ENCODE results near the gene EFCAB8. TPM values are rescaled to one million over a fixed set of nuclear protein-coding genes. Genes with fewer than 3 reads are reported as not detected.
"Not testable (repeated sequence)": the region's sequence is repeated elsewhere in the genome, so short reads cannot be mapped to it uniquely, and the experiment has no call there.

Gene EFCAB8
- total RNA-seq, 2 donors from 2014 or later: 1.7 to 2.7 TPM

- DNase-seq (no peak), ATAC-seq (replicated peaks in 1 of 2) (no peak)
- peak overlapping the region; percentile 25 for H3K27ac Mint-ChIP-seq
- H3K4me3 Mint-ChIP-seq: no peak overlapping the region
- peaks cover 5% of the 10 kb centered on the region for H3K4me1 Mint-ChIP-seq (ENCODE audit: low read depth)
- peaks cover 6 to 34% of the 10 kb centered on the region in 2 donors for H3K36me3 Mint-ChIP-seq (ENCODE audit: insufficient read depth in 2 of 2)
- no peaks in the 10 kb centered on the region for H3K27me3 Mint-ChIP-seq (ENCODE audit: low read depth)
- no peaks in the 10 kb centered on the region for H3K9me3 Mint-ChIP-seq
Observed at GRCh38 chr20:32849577-32849976, 9.1 kb upstream of the EFCAB8 start.

GRCh38 chr20:32855387-32855786 is 3.3 kb upstream of the EFCAB8 start:
- Mint-ChIP-seq H3K4me1 (ENCODE audit: low read depth) (peaks cover 9% of the 10 kb centered on the region), H3K4me3 (peak overlapping the region in 1 of 2 donors; percentile 27), H3K27me3 (ENCODE audit: low read depth) (no peaks in the 10 kb centered on the region), H3K9me3 (no peaks in the 10 kb centered on the region), H3K36me3 (ENCODE audit: insufficient read depth in 2 of 2) (peaks cover 0 to 11% of the 10 kb centered on the region in 2 donors), H3K27ac (peak overlapping the region; percentile 69)
- no peak for ATAC-seq (replicated peaks in 1 of 2)
- DNase-seq: no peak

- Mint-ChIP-seq H3K9me3 (no peaks in the 10 kb centered on the region), H3K27ac (no peak overlapping the region), H3K4me1 (ENCODE audit: low read depth) (peaks cover 9% of the 10 kb centered on the region), H3K4me3 (no peak overlapping the region), H3K27me3 (ENCODE audit: low read depth) (no peaks in the 10 kb centered on the region), H3K36me3 (ENCODE audit: insufficient read depth in 2 of 2) (peaks cover 0 to 7% of the 10 kb centered on the region in 2 donors)
- ATAC-seq (replicated peaks in 1 of 2) (no peak), DNase-seq (no peak)
Observed at GRCh38 chr20:32858189-32858588, 534 bp upstream of the EFCAB8 start.

- no peaks in the 10 kb centered on the region for H3K4me1 Mint-ChIP-seq (ENCODE audit: low read depth)
- H3K9me3 Mint-ChIP-seq: no peaks in the 10 kb centered on the region
Observed at GRCh38 chr20:32861446-32861845, 2.7 kb downstream of the EFCAB8 start.

GRCh38 chr20:32869562-32869961 is 10.8 kb downstream of the EFCAB8 start:
- Mint-ChIP-seq H3K9me3 (no peaks in the 10 kb centered on the region), H3K4me1 (ENCODE audit: low read depth) (no peaks in the 10 kb centered on the region), H3K27ac (no peak overlapping the region), H3K4me3 (no peak overlapping the region), H3K27me3 (ENCODE audit: low read depth) (no peaks in the 10 kb centered on the region), H3K36me3 (ENCODE audit: insufficient read depth in 2 of 2) (no peaks in the 10 kb centered on the region)
- ATAC-seq (replicated peaks in 1 of 2) (no peak), DNase-seq (no peak)

More at GRCh38 chr20:32861446-32861845, 2.7 kb downstream of the EFCAB8 start:
- no peak overlapping the region for H3K4me3 Mint-ChIP-seq
- DNase-seq: no peak
- H3K27ac Mint-ChIP-seq: no peak overlapping the region
- ATAC-seq (replicated peaks in 1 of 2): no peak
- H3K27me3 Mint-ChIP-seq (ENCODE audit: low read depth): no peaks in the 10 kb centered on the region
- H3K36me3 Mint-ChIP-seq (ENCODE audit: insufficient read depth in 2 of 2): peaks cover 0 to 4% of the 10 kb centered on the region in 2 donors

- H3K4me1 Mint-ChIP-seq (ENCODE audit: low read depth); H3K27me3 Mint-ChIP-seq (ENCODE audit: low read depth); DNase-seq; H3K9me3 Mint-ChIP-seq; H3K36me3 Mint-ChIP-seq (ENCODE audit: insufficient read depth in 2 of 2); H3K4me3 Mint-ChIP-seq; ATAC-seq (replicated peaks in 1 of 2); H3K27ac Mint-ChIP-seq: not testable (repeated sequence)
Observed at GRCh38 chr20:32870526-32870925, 11.8 kb downstream of the EFCAB8 start.

GRCh38 chr20:32870985-32871384 is 12.3 kb downstream of the EFCAB8 start:
- Mint-ChIP-seq H3K27ac (no peak overlapping the region), H3K9me3 (no peaks in the 10 kb centered on the region), H3K36me3 (ENCODE audit: insufficient read depth in 2 of 2) (no peaks in the 10 kb centered on the region), H3K27me3 (ENCODE audit: low read depth) (no peaks in the 10 kb centered on the region), H3K4me3 (no peak overlapping the region), H3K4me1 (ENCODE audit: low read depth) (no peaks in the 10 kb centered on the region)
- ATAC-seq (replicated peaks in 1 of 2): no peak
- no peak for DNase-seq

GRCh38 chr20:32871627-32872160 is 13.0 kb downstream of the EFCAB8 start:
- no peak for DNase-seq
- no peaks in the 10 kb centered on the region for H3K4me1 Mint-ChIP-seq (ENCODE audit: low read depth)
- no peak overlapping the region for H3K4me3 Mint-ChIP-seq
- H3K27ac Mint-ChIP-seq: no peak overlapping the region
- no peak for ATAC-seq (replicated peaks in 1 of 2)
- no peaks in the 10 kb centered on the region for H3K36me3 Mint-ChIP-seq (ENCODE audit: insufficient read depth in 2 of 2)
- H3K9me3 Mint-ChIP-seq: no peaks in the 10 kb centered on the region
- H3K27me3 Mint-ChIP-seq (ENCODE audit: low read depth): no peaks in the 10 kb centered on the region

- Mint-ChIP-seq H3K27ac (no peak overlapping the region), H3K9me3 (no peaks in the 10 kb centered on the region), H3K4me1 (ENCODE audit: low read depth) (no peaks in the 10 kb centered on the region), H3K4me3 (no peak overlapping the region), H3K27me3 (ENCODE audit: low read depth) (no peaks in the 10 kb centered on the region), H3K36me3 (ENCODE audit: insufficient read depth in 2 of 2) (no peaks in the 10 kb centered on the region)
- DNase-seq (no peak), ATAC-seq (replicated peaks in 1 of 2) (no peak)
Observed at GRCh38 chr20:32872266-32872665, 13.5 kb downstream of the EFCAB8 start.

- ATAC-seq (replicated peaks in 1 of 2) (no peak), DNase-seq (no peak)
- no peak overlapping the region for H3K27ac Mint-ChIP-seq
- no peaks in the 10 kb centered on the region for H3K36me3 Mint-ChIP-seq (ENCODE audit: insufficient read depth in 2 of 2)
- H3K4me1 Mint-ChIP-seq (ENCODE audit: low read depth): no peaks in the 10 kb centered on the region
- H3K27me3 Mint-ChIP-seq (ENCODE audit: low read depth): no peaks in the 10 kb centered on the region
- H3K4me3 Mint-ChIP-seq: no peak overlapping the region
- no peaks in the 10 kb centered on the region for H3K9me3 Mint-ChIP-seq
Observed at GRCh38 chr20:32875673-32876072, 16.9 kb downstream of the EFCAB8 start.

GRCh38 chr20:32877507-32877906 is 18.8 kb downstream of the EFCAB8 start:
- Mint-ChIP-seq H3K36me3 (ENCODE audit: insufficient read depth in 2 of 2) (no peaks in the 10 kb centered on the region), H3K4me3 (no peak overlapping the region), H3K27ac (no peak overlapping the region), H3K4me1 (ENCODE audit: low read depth) (no peaks in the 10 kb centered on the region), H3K9me3 (no peaks in the 10 kb centered on the region), H3K27me3 (ENCODE audit: low read depth) (no peaks in the 10 kb centered on the region)
- DNase-seq (no peak), ATAC-seq (replicated peaks in 1 of 2) (no peak)

GRCh38 chr20:32878820-32879219 is 20.1 kb downstream of the EFCAB8 start:
- Mint-ChIP-seq H3K27me3 (ENCODE audit: low read depth) (no peaks in the 10 kb centered on the region), H3K27ac (no peak overlapping the region), H3K9me3 (no peaks in the 10 kb centered on the region), H3K4me3 (no peak overlapping the region), H3K36me3 (ENCODE audit: insufficient read depth in 2 of 2) (no peaks in the 10 kb centered on the region), H3K4me1 (ENCODE audit: low read depth) (no peaks in the 10 kb centered on the region)
- ATAC-seq (replicated peaks in 1 of 2) (no peak), DNase-seq (no peak)

- ATAC-seq (replicated peaks in 1 of 2) (no peak), DNase-seq (no peak)
- no peak overlapping the region for H3K27ac Mint-ChIP-seq
- H3K36me3 Mint-ChIP-seq (ENCODE audit: insufficient read depth in 2 of 2): no peaks in the 10 kb centered on the region
- H3K4me3 Mint-ChIP-seq: no peak overlapping the region
- H3K9me3 Mint-ChIP-seq: no peaks in the 10 kb centered on the region
- no peaks in the 10 kb centered on the region for H3K27me3 Mint-ChIP-seq (ENCODE audit: low read depth)
- no peaks in the 10 kb centered on the region for H3K4me1 Mint-ChIP-seq (ENCODE audit: low read depth)
Observed at GRCh38 chr20:32879538-32879937, 20.8 kb downstream of the EFCAB8 start.

GRCh38 chr20:32880635-32881034 is 21.9 kb downstream of the EFCAB8 start:
- DNase-seq (no peak), ATAC-seq (replicated peaks in 1 of 2) (no peak)
- H3K4me1 Mint-ChIP-seq (ENCODE audit: low read depth): no peaks in the 10 kb centered on the region
- no peak overlapping the region for H3K4me3 Mint-ChIP-seq
- no peaks in the 10 kb centered on the region for H3K9me3 Mint-ChIP-seq
- H3K36me3 Mint-ChIP-seq (ENCODE audit: insufficient read depth in 2 of 2): no peaks in the 10 kb centered on the region
- H3K27me3 Mint-ChIP-seq (ENCODE audit: low read depth): no peaks in the 10 kb centered on the region
- H3K27ac Mint-ChIP-seq: no peak overlapping the region

Data from activated T-cell treated with anti-CD3 and anti-CD28 coated beads, Interleukin-2, amount 50 U/mL, for 72 hours (primary cell).